Endodermal cell (in vitro differentiated cells): ENCODE results near the gene GRIN2C. TPM values are rescaled to one million over a fixed set of nuclear protein-coding genes. Genes with fewer than 3 reads are reported as not detected.

ENCODE experiments used
- DNase-seq: peaks from one replicate; pipeline ENCODE4 v3.0.0-alpha.2; 2017
- H3K27ac ChIP-seq: 2 replicates; pipeline ENCODE4 v1.5.1; 2013; ENCODE audit warnings: mild to moderate bottlenecking, low read depth, low read length, moderate library complexity
- H3K27me3 ChIP-seq: 2 replicates; pipeline ENCODE4 v1.6.1; 2013; ENCODE audit warnings: mild to moderate bottlenecking, low read length, moderate library complexity; ENCODE audit not compliant: insufficient read depth, control insufficient read depth, poor library complexity, severe bottlenecking
- H3K36me3 ChIP-seq: 2 replicates; pipeline ENCODE4 v1.7.0; 2013; ENCODE audit warnings: mild to moderate bottlenecking, low read length, moderate library complexity; ENCODE audit not compliant: control insufficient read depth, insufficient read depth
- H3K4me1 ChIP-seq: one replicate; pipeline ENCODE4 v1.7.0; 2013; ENCODE audit warnings: low read length; ENCODE audit not compliant: control insufficient read depth, insufficient read depth
- H3K4me3 ChIP-seq: 2 replicates; pipeline ENCODE4 v1.5.1; 2013; ENCODE audit warnings: mild to moderate bottlenecking, low read length, moderate library complexity
- H3K9ac ChIP-seq: 2 replicates; pipeline ENCODE4 v1.6.1; 2013; ENCODE audit warnings: mild to moderate bottlenecking, low read length, moderate library complexity; ENCODE audit not compliant: poor library complexity, severe bottlenecking; ENCODE audit errors: extremely low read depth
- H3K9me3 ChIP-seq: 2 replicates; pipeline ENCODE4 v1.6.1; 2013; ENCODE audit warnings: mild to moderate bottlenecking, low read length, moderate library complexity; ENCODE audit not compliant: control insufficient read depth
- H3K27ac Mint-ChIP-seq: 2 replicates; pipeline ENCODE4 v1.8.0; 2020; ENCODE audit warnings: mixed read lengths
- H3K27me3 Mint-ChIP-seq: 2 replicates; pipeline ENCODE4 v1.8.0; 2021; ENCODE audit warnings: mild to moderate bottlenecking, mixed read lengths; ENCODE audit not compliant: insufficient read depth
- H3K36me3 Mint-ChIP-seq: 2 replicates; pipeline ENCODE4 v1.8.0; 2020; ENCODE audit warnings: low read depth, mixed read lengths
- H3K4me1 Mint-ChIP-seq: 2 replicates; pipeline ENCODE4 v1.8.0; 2020; ENCODE audit warnings: mixed read lengths
- H3K4me3 Mint-ChIP-seq: 2 replicates; pipeline ENCODE4 v1.8.0; 2020; ENCODE audit warnings: mild to moderate bottlenecking, moderate library complexity, mixed read lengths
- H3K9me3 Mint-ChIP-seq: 2 replicates; pipeline ENCODE4 v1.8.0; 2020; ENCODE audit warnings: mild to moderate bottlenecking, mixed read lengths
- WGBS, 2 experiments: methylation state at CpG; one replicate each; pipeline versions ENCODE4 v1.1.5 to v1.1.7; 2013; ENCODE audit warnings: missing lambda C conversion rate in 2 of 2, mixed read lengths in 1 of 2; ENCODE audit not compliant: insufficient coverage in 1 of 2, insufficient read length in 1 of 2; 5-methylcytosine and 5-hydroxymethylcytosine counted together
- total RNA-seq, 2 donors: library from RNA; stranded (reverse); fragmentation: NEBNext Ultra II Directional in 1 of 2; extraction: Animal tissue kit (Norgen Biotek cat#: 25700) in 1 of 2; gene quantifications; 2 replicates in 1 of 2; 3 replicates in 1 of 2; pipeline ENCODE4 v1.2.1, GENCODE V29; 2021
- TF ChIP-seq, protein P1 (sequence below): fragments of 200-600 bp; sonication (generic); conservative IDR thresholded peaks from 2 replicates; pipeline ENCODE4 v1.5.0; 2021; ENCODE audit warnings: antibody characterized with exemption, mild to moderate bottlenecking

Gene GRIN2C
- total RNA-seq, 2 donors from 2014 or later: 0.24 to 0.31 TPM

DNA sequence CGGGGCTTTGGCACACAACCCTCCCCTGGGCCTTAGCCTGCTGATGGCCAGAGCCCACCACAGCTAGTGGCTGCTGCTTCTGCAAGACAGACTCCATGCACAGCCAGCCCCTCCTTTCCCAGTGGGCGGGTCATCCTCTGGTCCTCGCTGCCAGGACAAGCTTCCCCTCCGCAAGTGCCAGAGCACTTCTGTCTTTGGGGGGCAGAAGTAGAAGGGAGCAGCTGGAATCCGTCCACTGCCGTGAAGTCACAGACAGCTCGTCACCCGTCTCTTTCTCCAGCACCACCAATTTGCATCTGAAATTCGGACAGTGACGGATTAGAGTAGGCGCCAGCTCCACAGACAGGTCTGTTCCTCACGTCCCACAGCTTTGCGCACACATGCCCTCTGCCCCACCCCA lies 52.2 kb downstream of the GRIN2C start:
- Mint-ChIP-seq H3K4me3 (no peak overlapping the region), H3K27ac (no peak overlapping the region), H3K9me3 (no peaks in the 10 kb centered on the region), H3K27me3 (no peaks in the 10 kb centered on the region), H3K4me1 (peaks cover 6% of the 10 kb centered on the region), H3K36me3 (peaks cover 16% of the 10 kb centered on the region)
- 86 to 90% methylated on average over 11 to 13 of the region's 13 CpGs for WGBS, 2 experiments
- no peak for DNase-seq
- H3K36me3 ChIP-seq: peaks cover 18% of the 10 kb centered on the region
- H3K4me3 ChIP-seq: no peak overlapping the region
- H3K9ac ChIP-seq: no peak overlapping the region
- no peaks in the 10 kb centered on the region for H3K9me3 ChIP-seq
- no peak overlapping the region for H3K27ac ChIP-seq
- H3K27me3 ChIP-seq: no peaks in the 10 kb centered on the region
- H3K4me1 ChIP-seq: no peaks in the 10 kb centered on the region
- TF ChIP-seq, protein P1, sequence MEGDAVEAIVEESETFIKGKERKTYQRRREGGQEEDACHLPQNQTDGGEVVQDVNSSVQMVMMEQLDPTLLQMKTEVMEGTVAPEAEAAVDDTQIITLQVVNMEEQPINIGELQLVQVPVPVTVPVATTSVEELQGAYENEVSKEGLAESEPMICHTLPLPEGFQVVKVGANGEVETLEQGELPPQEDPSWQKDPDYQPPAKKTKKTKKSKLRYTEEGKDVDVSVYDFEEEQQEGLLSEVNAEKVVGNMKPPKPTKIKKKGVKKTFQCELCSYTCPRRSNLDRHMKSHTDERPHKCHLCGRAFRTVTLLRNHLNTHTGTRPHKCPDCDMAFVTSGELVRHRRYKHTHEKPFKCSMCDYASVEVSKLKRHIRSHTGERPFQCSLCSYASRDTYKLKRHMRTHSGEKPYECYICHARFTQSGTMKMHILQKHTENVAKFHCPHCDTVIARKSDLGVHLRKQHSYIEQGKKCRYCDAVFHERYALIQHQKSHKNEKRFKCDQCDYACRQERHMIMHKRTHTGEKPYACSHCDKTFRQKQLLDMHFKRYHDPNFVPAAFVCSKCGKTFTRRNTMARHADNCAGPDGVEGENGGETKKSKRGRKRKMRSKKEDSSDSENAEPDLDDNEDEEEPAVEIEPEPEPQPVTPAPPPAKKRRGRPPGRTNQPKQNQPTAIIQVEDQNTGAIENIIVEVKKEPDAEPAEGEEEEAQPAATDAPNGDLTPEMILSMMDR: no peak

DNA sequence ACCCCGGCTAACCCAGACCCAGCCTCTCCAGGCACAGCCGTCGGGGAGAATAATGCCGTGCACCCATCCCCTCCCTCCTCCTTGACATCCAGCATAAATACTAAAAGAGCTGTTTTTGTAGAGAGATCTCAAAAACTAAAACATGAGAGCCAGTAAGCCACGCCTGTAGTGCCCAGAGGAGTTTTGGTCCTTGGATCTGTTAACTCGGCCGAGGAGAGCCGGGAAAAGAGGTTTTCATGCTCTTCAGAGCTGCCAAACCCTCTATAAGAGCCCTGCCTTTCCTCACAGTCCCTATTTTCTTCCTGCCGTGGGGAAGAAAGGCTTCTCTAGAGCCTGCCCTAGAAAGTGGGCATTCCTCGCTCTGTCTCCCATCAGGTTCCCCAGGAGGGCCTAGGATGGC lies 53.4 kb downstream of the GRIN2C start:
- TF ChIP-seq, protein P1: no peak
- H3K9me3 Mint-ChIP-seq: no peaks in the 10 kb centered on the region
- 94 to 100% methylated on average over 4 to 10 of the region's 10 CpGs for WGBS, 2 experiments
- H3K4me1 Mint-ChIP-seq: no peaks in the 10 kb centered on the region
- Histone ChIP-seq H3K4me1 (no peaks in the 10 kb centered on the region), H3K27me3 (no peaks in the 10 kb centered on the region), H3K9ac (no peak overlapping the region), H3K4me3 (no peak overlapping the region), H3K9me3 (no peaks in the 10 kb centered on the region), H3K27ac (no peak overlapping the region), H3K36me3 (peaks cover 27% of the 10 kb centered on the region)
- no peak overlapping the region for H3K27ac Mint-ChIP-seq
- no peaks in the 10 kb centered on the region for H3K27me3 Mint-ChIP-seq
- H3K36me3 Mint-ChIP-seq: peaks cover 16% of the 10 kb centered on the region
- DNase-seq: no peak
- H3K4me3 Mint-ChIP-seq: no peak overlapping the region

- Histone ChIP-seq H3K36me3 (peaks cover 31% of the 10 kb centered on the region), H3K4me1 (no peaks in the 10 kb centered on the region), H3K9me3 (no peaks in the 10 kb centered on the region), H3K27ac (no peak overlapping the region), H3K27me3 (no peaks in the 10 kb centered on the region), H3K4me3 (no peak overlapping the region), H3K9ac (no peak overlapping the region)
- WGBS, 2 experiments: 74 to 89% methylated on average over 6 to 15 of the region's 15 CpGs
- peaks cover 15% of the 10 kb centered on the region for H3K36me3 Mint-ChIP-seq
- H3K4me3 Mint-ChIP-seq: no peak overlapping the region
- DNase-seq: no peak
- H3K27ac Mint-ChIP-seq: no peak overlapping the region
- H3K27me3 Mint-ChIP-seq: no peaks in the 10 kb centered on the region
- TF ChIP-seq, protein P1: no peak
- no peaks in the 10 kb centered on the region for H3K4me1 Mint-ChIP-seq
- H3K9me3 Mint-ChIP-seq: no peaks in the 10 kb centered on the region
These were observed 54.1 kb downstream of the GRIN2C start for GRCh38 chr17:74805591-74805991.
